Ascending aorta (tissue), 2 donors: Measurements from ENCODE around the gene ADO. TPM values are rescaled to one million over a fixed set of nuclear protein-coding genes. Genes with fewer than 3 reads are reported as not detected.
"Not testable (repeated sequence)": the region's sequence is repeated elsewhere in the genome, so short reads cannot be mapped to it uniquely, and the experiment has no call there.

ENCODE experiments used
- DNase-seq, 2 donors: peaks; one replicate each; pipeline ENCODE4 v3.0.0-alpha.2; 2019; ENCODE audit warnings: low spot score in 2 of 2
- H3K27ac ChIP-seq, 2 donors: fragments of 200-600 bp; sonication (generic); one replicate each; pipeline ENCODE4 v1.5.1; 2016 to 2017; ENCODE audit warnings: mild to moderate bottlenecking in 1 of 2
- H3K27me3 ChIP-seq: fragments of 200-600 bp; sonication (generic); one replicate; pipeline ENCODE4 v1.5.1; 2017
- H3K36me3 ChIP-seq, 2 donors: fragments of 200-600 bp; sonication (generic); one replicate each; pipeline ENCODE4 v1.5.1; 2016
- H3K4me1 ChIP-seq, 2 donors: fragments of 200-600 bp; sonication (generic); one replicate each; pipeline ENCODE4 v1.5.1; 2016 to 2017; ENCODE audit warnings: mild to moderate bottlenecking in 1 of 2
- H3K4me3 ChIP-seq, 2 donors: fragments of 200-600 bp; sonication (generic); one replicate each; pipeline ENCODE4 v1.5.1; 2016 to 2017; ENCODE audit warnings: mild to moderate bottlenecking in 1 of 2
- H3K9me3 ChIP-seq, 2 donors: fragments of 200-600 bp; sonication (generic); one replicate each; pipeline ENCODE4 v1.5.1; 2016
- intact Hi-C: fragments of 100-400 bp; cut with DNase I; formaldehyde crosslinking; loops from one replicate; pipeline ENCODE4 v1.15.1; 2023
- total RNA-seq: library from RNA; depleted of rRNA; stranded (reverse); fragments of >200 nt; gene quantifications from one replicate; pipeline ENCODE4 v1.1.0, GENCODE V29; 2016
- TF ChIP-seq, protein P1 (sequence below), 3 experiments: fragments of 200-600 bp in 2 of 3; fragments of 450-650 bp in 1 of 3; sonication (generic) in 2 of 3; IDR thresholded peaks; one replicate each; pipeline ENCODE4 v1.5.1; 2016 to 2019; ENCODE audit warnings: antibody characterized with exemption in 3 of 3, mild to moderate bottlenecking in 1 of 3, moderate library complexity in 1 of 3

The ADO gene
- total RNA-seq, 1 donor from 2014 or later = 22.1 TPM

DNA sequence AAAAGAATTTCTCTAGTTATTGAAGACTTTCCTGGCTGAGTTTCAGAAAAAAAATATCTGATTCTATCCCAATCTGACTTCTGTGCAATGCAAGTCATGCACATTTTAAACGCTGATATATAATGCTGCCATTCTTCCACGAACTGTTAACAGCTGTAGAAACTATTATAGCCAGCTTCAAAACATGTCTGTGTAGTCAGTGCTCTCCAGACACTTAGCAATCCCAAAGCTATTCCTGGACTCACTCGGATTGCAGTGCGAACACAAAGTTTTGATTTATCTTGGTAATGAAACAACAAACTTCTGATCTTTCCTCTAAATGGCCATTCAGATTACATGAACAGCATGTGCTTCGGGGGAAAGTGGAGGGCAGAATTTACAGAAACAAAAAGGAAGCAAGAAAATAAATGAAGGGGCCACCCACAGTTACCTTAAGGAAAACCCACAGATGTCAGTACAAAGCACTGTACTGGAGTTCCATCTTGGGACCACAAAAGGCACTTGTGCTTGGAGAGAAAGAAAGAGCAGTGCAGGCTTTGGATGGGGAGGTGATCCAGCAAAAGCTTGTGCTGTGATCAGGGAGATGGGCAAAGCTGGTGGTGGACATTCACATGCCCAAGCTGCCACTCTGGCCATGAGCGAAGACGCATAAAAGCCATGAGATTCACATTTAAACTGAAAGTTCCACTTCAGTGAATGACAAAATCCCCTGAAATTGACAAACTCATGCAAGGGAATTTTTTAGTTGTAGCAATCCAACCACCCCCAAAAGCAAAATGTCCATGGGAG lies 32.1 kb upstream of the ADO start:
- Histone ChIP-seq H3K27me3 (no peaks in the 10 kb centered on the region), H3K36me3 (no peaks in the 10 kb centered on the region), H3K4me3 (no peak overlapping the region), H3K4me1 (no peaks in the 10 kb centered on the region), H3K27ac (no peak overlapping the region), H3K9me3 (no peaks in the 10 kb centered on the region)
- DNase-seq = no peak
- intact Hi-C loops = no loop called here
- TF ChIP-seq, protein P1, sequence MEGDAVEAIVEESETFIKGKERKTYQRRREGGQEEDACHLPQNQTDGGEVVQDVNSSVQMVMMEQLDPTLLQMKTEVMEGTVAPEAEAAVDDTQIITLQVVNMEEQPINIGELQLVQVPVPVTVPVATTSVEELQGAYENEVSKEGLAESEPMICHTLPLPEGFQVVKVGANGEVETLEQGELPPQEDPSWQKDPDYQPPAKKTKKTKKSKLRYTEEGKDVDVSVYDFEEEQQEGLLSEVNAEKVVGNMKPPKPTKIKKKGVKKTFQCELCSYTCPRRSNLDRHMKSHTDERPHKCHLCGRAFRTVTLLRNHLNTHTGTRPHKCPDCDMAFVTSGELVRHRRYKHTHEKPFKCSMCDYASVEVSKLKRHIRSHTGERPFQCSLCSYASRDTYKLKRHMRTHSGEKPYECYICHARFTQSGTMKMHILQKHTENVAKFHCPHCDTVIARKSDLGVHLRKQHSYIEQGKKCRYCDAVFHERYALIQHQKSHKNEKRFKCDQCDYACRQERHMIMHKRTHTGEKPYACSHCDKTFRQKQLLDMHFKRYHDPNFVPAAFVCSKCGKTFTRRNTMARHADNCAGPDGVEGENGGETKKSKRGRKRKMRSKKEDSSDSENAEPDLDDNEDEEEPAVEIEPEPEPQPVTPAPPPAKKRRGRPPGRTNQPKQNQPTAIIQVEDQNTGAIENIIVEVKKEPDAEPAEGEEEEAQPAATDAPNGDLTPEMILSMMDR (IDR thresholded peaks at IDR 0.05) = no peak

DNA sequence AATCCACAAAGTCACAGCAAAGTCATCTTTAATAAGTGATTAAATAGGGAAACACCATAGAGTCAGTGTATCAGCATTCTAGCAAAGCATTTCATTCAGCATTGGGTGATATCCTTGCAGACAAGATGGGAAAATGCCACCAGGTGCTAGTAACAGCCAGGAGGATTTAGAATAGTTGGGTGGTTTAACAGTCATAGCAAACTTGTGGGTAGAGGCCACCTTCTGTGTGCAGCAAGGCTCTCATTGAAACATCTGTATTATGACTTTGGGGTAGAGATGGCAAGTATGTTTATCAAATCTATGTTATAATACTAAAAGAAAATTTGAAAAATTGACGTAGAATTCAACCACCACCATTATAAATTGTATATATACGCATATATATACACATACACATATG lies 26.4 kb upstream of the ADO start:
- Histone ChIP-seq H3K27me3 (no peaks in the 10 kb centered on the region), H3K27ac (no peak overlapping the region), H3K9me3 (no peaks in the 10 kb centered on the region), H3K4me1 (no peaks in the 10 kb centered on the region), H3K36me3 (no peaks in the 10 kb centered on the region), H3K4me3 (no peak overlapping the region)
- DNase-seq = no peak
- intact Hi-C loops = no loop called here
- TF ChIP-seq, protein P1 (IDR thresholded peaks at IDR 0.05) = no peak

DNA sequence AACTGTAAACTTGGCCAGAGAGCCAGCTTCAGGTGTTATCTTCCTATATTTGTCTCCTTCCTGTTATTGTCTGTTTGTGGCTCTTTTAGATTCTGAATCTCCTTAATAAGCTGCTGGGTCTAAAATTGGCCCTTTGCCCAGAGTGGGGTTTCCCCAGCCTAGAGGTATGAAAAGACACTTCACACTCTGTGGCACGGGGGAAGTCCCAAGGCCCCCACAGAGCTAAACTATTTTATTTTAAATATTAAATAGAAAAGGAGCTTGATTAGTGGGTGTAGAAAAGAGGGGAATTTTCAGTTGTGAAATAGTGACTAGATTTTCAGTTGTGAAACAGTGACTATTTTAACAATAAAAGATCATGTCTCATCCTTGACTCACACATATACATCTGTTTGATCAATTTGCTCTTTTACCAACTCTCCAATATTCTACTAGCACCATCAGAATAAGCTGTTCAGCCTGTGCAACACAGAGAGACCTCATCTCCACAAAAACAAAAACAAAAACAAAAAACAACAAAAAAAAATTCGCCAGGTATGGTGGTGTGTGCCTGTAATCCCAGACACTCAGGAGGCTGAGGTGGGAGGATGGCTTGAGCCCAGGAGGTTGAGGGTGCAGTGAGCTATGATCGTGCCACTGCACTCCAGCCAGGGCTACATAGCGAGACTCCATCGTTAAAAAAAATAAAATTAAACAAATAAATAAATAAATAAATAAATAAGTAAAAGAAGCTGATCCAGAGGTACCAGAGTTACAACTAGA lies 24.9 kb upstream of the ADO start:
- no peaks in the 10 kb centered on the region for H3K27me3 ChIP-seq
- H3K4me1 ChIP-seq = no peaks in the 10 kb centered on the region
- no peak for DNase-seq
- intact Hi-C loops = no loop called here
- no peak overlapping the region for H3K27ac ChIP-seq
- no peaks in the 10 kb centered on the region for H3K9me3 ChIP-seq
- H3K4me3 ChIP-seq = no peak overlapping the region
- TF ChIP-seq, protein P1 (IDR thresholded peaks at IDR 0.05) = no peak
- no peaks in the 10 kb centered on the region for H3K36me3 ChIP-seq

DNA sequence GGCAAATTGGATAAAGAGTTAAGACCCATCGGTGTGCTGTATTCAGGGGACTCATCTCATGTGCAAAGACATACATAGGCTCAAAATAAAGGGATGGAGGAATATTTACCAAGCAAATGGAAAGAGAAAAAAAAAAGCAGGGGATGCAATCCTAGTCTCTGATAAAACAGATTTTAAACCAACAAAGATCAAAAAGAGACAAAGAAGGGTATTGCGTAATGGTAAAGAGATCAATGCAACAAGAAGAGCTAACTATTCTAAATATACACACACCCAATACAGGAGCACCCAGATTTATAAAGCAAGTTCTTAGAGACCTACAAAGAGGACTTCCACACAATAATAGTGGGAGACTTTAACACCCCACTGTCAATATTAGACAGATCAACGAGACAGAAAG lies 20.0 kb upstream of the ADO start:
- H3K4me3 ChIP-seq, H3K36me3 ChIP-seq, H3K27me3 ChIP-seq, H3K27ac ChIP-seq, H3K9me3 ChIP-seq, DNase-seq, intact Hi-C loops, H3K4me1 ChIP-seq: not testable (repeated sequence)

DNA sequence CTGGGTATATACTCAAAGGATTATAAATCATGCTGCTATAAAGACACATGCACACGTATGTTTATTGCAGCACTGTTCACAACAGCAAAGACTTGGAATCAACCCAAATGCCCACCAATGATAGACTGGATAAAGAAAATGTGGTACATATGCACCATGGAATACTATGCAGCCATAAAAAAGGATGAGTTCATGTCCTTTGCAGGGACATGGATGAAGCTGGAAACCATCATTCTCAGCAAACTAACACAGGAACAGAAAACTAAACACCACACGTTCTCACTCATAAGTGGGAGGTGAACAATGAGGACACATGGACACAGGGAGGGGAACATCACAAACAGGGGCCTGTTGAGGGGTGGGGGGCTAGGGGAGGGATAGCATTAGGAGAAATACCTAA lies 16.2 kb upstream of the ADO start:
- H3K36me3 ChIP-seq, H3K27me3 ChIP-seq, H3K4me3 ChIP-seq, H3K27ac ChIP-seq, DNase-seq, intact Hi-C loops, H3K9me3 ChIP-seq, H3K4me1 ChIP-seq: not testable (repeated sequence)

DNA sequence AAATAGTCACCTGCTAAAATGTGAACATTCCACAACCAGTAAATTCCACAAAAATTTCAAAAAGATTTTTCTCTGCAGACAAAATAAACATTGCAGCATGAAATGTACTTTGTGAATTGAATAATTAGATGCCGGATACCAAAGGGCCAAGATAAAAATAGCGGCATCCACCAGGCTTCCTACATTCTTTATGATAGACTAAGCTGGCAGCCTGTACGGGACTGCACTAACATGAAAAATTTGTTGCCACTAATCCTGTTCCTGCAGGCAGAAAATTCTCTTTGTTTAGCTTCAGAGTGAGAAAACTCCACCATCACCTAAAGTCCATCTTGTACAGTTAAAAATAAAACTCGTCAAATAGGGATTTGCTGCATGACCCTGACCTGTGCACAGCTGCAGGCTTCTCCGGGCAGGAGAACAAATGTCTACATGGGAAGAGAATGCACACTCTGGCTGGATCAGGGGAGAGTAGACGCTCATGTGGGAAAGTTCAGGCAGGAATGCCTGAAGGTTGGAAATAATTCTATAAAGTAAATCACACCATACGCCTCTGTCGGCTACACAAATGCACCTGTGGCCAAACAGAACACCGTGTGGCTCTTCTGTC lies 15.6 kb upstream of the ADO start:
- H3K27ac ChIP-seq = no peak overlapping the region
- TF ChIP-seq, protein P1 (IDR thresholded peaks at IDR 0.05) = no peak
- H3K27me3 ChIP-seq = no peaks in the 10 kb centered on the region
- no peaks in the 10 kb centered on the region for H3K36me3 ChIP-seq
- H3K4me3 ChIP-seq = no peak overlapping the region
- H3K4me1 ChIP-seq = peaks cover 0 to 2% of the 10 kb centered on the region in 2 donors
- no peak for DNase-seq
- peaks cover 0 to 8% of the 10 kb centered on the region in 2 donors for H3K9me3 ChIP-seq
- intact Hi-C loops = no loop called here
